ENCODE results near the gene ELK4. TPM values are rescaled to one million over a fixed set of nuclear protein-coding genes. Genes with fewer than 3 reads are reported as not detected.
A peak's percentile ranks its signal among the peaks of the same experiment; 100 is the strongest.

ELK4 gene
- total RNA-seq, 1 donor from 2014 or later, result 36.3 TPM

- peaks cover 37% of the 10 kb centered on the region for H3K4me1 ChIP-seq
- intact Hi-C loops (cut with micrococcal nuclease), result no loop called here
- TF ChIP-seq CTCF (IDR thresholded peaks at IDR 0.05; ENCODE audit: borderline replicate concordance), result no peak
- H3K4me3 ChIP-seq, result peak overlapping the region; percentile 10
- H3K27ac ChIP-seq (replicated peaks), result peak overlapping the region; percentile 72
- no peaks in the 10 kb centered on the region for H3K9me3 ChIP-seq (replicated peaks)
- H3K36me3 ChIP-seq, result peaks cover 3% of the 10 kb centered on the region
- DNase-seq, result no peak
- H3K27me3 ChIP-seq (ENCODE audit: low read depth), result no peaks in the 10 kb centered on the region
These were observed 32.2 kb downstream of the ELK4 start for GRCh38 chr1:205599669-205600042.

GRCh38 chr1:205598841-205599668 is 32.8 kb downstream of the ELK4 start:
- TF ChIP-seq CTCF (IDR thresholded peaks at IDR 0.05; ENCODE audit: borderline replicate concordance), result no peak
- H3K27ac ChIP-seq (replicated peaks), result peak overlapping the region; percentile 72
- peaks cover 3% of the 10 kb centered on the region for H3K36me3 ChIP-seq
- peaks cover 40% of the 10 kb centered on the region for H3K4me1 ChIP-seq
- DNase-seq, result peak; percentile 78
- no peaks in the 10 kb centered on the region for H3K9me3 ChIP-seq (replicated peaks)
- H3K4me3 ChIP-seq, result peak overlapping the region; percentile 10
- intact Hi-C loops (cut with micrococcal nuclease), result no loop called here
- H3K27me3 ChIP-seq (ENCODE audit: low read depth), result no peaks in the 10 kb centered on the region

GRCh38 chr1:205597691-205598314 is 34.0 kb downstream of the ELK4 start:
- Histone ChIP-seq H3K27me3 (ENCODE audit: low read depth) (no peaks in the 10 kb centered on the region), H3K36me3 (no peaks in the 10 kb centered on the region), H3K4me3 (no peak overlapping the region), H3K4me1 (peaks cover 47% of the 10 kb centered on the region), H3K27ac (replicated peaks) (peak overlapping the region; percentile 72), H3K9me3 (replicated peaks) (no peaks in the 10 kb centered on the region)
- intact Hi-C loops (cut with micrococcal nuclease), result no loop called here
- no peak for TF ChIP-seq CTCF (IDR thresholded peaks at IDR 0.05; ENCODE audit: borderline replicate concordance)
- DNase-seq, result peak; percentile 66

- Histone ChIP-seq H3K4me1 (peaks cover 56% of the 10 kb centered on the region), H3K9me3 (replicated peaks) (no peaks in the 10 kb centered on the region), H3K4me3 (no peak overlapping the region), H3K36me3 (no peaks in the 10 kb centered on the region), H3K27ac (replicated peaks) (no peak overlapping the region), H3K27me3 (ENCODE audit: low read depth) (no peaks in the 10 kb centered on the region)
- intact Hi-C loops (cut with micrococcal nuclease), result no loop called here
- no peak for TF ChIP-seq CTCF (IDR thresholded peaks at IDR 0.05; ENCODE audit: borderline replicate concordance)
- no peak for DNase-seq
These were observed 34.9 kb downstream of the ELK4 start for GRCh38 chr1:205596876-205597275.

GRCh38 chr1:205595861-205596260 is 36.0 kb downstream of the ELK4 start:
- intact Hi-C loops (cut with micrococcal nuclease), result no loop called here
- Histone ChIP-seq H3K4me1 (peaks cover 58% of the 10 kb centered on the region), H3K27ac (replicated peaks) (no peak overlapping the region), H3K27me3 (ENCODE audit: low read depth) (no peaks in the 10 kb centered on the region), H3K4me3 (no peak overlapping the region), H3K9me3 (replicated peaks) (no peaks in the 10 kb centered on the region), H3K36me3 (no peaks in the 10 kb centered on the region)
- no peak for DNase-seq
- TF ChIP-seq CTCF (IDR thresholded peaks at IDR 0.05; ENCODE audit: borderline replicate concordance), result no peak
